Measurements from ENCODE around the gene PATE2. TPM values are rescaled to one million over a fixed set of nuclear protein-coding genes. Genes with fewer than 3 reads are reported as not detected.

The PATE2 gene
- total RNA-seq = under 1 TPM in 1 of 3 donors, not detected in 2; 0.22 TPM
- long read RNA-seq, donor 1 = 0 reads
- long read RNA-seq, donor 2 = 0 reads

DNA sequence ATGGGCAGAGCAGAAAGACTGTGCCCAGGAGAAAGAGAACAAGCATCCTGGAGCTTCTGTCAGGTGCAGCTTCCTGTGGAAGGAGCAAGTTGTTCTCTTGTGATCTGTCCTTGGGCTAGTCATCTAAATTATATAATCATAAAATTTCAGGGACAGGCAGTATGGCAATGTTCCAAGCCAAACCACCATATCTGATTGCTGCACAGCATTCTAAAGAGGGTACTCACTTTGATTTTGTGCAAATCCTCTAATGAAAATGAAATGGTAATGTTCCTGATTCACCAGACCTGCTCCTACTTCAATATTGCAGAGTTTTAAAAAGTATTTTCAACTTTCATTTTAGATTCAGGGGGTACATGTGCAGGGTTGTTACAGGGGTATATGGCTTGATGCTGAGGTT is at the start of gene PATE2:
PATE2 (minus strand) TSS at position 101 of the 400 bp plus-strand sequence; CDS start at position 46, 55 bp downstream.
- Histone ChIP-seq H3K4me1 (ENCODE audit: low read depth) (no peaks in the 10 kb centered on the region), H3K4me3 (no peak within 1 kb of the TSS), H3K9me3 (no peaks in the 10 kb centered on the region), H3K36me3 (ENCODE audit: low read depth) (no peaks in the 10 kb centered on the region)
- no peak for ATAC-seq
- no peak for DNase-seq
- TF ChIP-seq, protein P1, sequence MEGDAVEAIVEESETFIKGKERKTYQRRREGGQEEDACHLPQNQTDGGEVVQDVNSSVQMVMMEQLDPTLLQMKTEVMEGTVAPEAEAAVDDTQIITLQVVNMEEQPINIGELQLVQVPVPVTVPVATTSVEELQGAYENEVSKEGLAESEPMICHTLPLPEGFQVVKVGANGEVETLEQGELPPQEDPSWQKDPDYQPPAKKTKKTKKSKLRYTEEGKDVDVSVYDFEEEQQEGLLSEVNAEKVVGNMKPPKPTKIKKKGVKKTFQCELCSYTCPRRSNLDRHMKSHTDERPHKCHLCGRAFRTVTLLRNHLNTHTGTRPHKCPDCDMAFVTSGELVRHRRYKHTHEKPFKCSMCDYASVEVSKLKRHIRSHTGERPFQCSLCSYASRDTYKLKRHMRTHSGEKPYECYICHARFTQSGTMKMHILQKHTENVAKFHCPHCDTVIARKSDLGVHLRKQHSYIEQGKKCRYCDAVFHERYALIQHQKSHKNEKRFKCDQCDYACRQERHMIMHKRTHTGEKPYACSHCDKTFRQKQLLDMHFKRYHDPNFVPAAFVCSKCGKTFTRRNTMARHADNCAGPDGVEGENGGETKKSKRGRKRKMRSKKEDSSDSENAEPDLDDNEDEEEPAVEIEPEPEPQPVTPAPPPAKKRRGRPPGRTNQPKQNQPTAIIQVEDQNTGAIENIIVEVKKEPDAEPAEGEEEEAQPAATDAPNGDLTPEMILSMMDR (IDR thresholded peaks at IDR 0.05) = no peak
- intact Hi-C loops (cut with DNase I, micrococcal nuclease) = no loop called here

DNA sequence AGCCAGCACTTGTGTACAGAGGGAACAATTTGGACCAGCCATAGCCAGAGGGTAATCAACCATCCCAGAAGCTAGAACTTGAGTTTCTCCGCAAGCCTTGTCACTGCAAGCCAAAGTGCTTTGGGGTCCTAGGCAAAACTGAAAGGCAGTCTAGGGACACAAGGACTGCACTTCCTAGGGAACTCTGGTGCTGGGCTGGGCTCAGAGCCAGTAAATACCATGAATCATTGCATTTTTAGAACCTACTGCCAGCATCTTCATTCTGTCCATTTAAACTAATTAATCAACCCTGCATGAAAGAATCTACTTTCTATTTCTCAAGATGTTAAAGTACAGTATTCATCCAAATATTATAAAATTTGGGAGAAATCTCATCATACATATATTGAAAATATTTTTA is 29.3 kb upstream of the PATE2 start:
- Histone ChIP-seq H3K36me3 (ENCODE audit: low read depth) (no peaks in the 10 kb centered on the region), H3K4me3 (no peak overlapping the region), H3K9me3 (peaks cover 9% of the 10 kb centered on the region), H3K4me1 (ENCODE audit: low read depth) (no peaks in the 10 kb centered on the region)
- no peak for DNase-seq
- no peak for ATAC-seq
- intact Hi-C loops (cut with DNase I, micrococcal nuclease) = no loop called here
- TF ChIP-seq, protein P1 (IDR thresholded peaks at IDR 0.05) = no peak

DNA sequence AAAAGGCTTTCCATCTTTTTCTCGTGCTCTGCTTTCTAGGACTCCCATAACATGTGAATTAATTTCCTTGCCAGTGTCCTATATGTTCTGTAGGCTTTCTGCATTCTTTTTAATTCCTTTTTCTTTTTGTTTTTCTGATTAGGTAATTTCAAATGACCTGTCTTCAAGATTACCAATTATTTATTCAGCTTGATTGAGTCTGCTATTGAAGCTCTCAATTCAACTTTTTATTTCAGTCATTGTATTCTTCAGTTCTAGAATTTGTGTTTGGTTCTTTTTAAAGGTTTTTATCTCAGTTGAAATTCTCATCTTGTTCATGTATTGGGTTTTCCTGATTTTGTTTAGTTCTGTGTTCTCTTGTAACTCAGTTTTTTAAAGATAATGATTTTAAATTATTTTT is 23.8 kb upstream of the PATE2 start:
- ATAC-seq = no peak
- no peak overlapping the region for H3K4me3 ChIP-seq

DNA sequence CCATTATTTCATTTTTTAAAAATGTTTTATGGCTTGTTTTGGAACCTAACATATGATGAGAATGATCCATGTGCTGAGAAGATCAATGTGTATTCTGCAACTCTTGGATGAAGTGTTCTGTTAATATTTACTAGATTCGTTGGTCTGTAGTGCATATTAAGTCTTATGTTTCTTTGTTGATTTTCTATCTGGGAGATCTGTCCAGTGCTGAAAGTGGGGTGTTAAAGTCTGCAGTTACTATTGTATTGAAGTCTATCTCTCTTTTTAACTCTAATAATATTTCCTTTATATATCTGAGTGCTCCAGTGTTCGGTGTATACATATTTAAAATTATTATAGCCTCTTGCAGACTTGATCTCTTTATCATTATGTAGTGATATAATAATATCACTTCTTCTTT is 21.2 kb upstream of the PATE2 start:
- TF ChIP-seq, protein P1 (IDR thresholded peaks at IDR 0.05) = no peak
- intact Hi-C loops (cut with DNase I, micrococcal nuclease) = no loop called here
- H3K4me3 ChIP-seq = no peak overlapping the region
- ATAC-seq = no peak
- H3K4me1 ChIP-seq (ENCODE audit: low read depth) = no peaks in the 10 kb centered on the region
- no peak for DNase-seq
- H3K9me3 ChIP-seq = peaks cover 29% of the 10 kb centered on the region
- H3K36me3 ChIP-seq (ENCODE audit: low read depth) = no peaks in the 10 kb centered on the region

More for the DNA sequence above, 23.8 kb upstream of the PATE2 start:
- TF ChIP-seq, protein P1 (IDR thresholded peaks at IDR 0.05) = no peak
- H3K36me3 ChIP-seq (ENCODE audit: low read depth) = no peaks in the 10 kb centered on the region
- intact Hi-C loops (cut with DNase I, micrococcal nuclease) = no loop called here
- H3K9me3 ChIP-seq = peaks cover 27% of the 10 kb centered on the region
- DNase-seq = no peak
- H3K4me1 ChIP-seq (ENCODE audit: low read depth) = no peaks in the 10 kb centered on the region

DNA sequence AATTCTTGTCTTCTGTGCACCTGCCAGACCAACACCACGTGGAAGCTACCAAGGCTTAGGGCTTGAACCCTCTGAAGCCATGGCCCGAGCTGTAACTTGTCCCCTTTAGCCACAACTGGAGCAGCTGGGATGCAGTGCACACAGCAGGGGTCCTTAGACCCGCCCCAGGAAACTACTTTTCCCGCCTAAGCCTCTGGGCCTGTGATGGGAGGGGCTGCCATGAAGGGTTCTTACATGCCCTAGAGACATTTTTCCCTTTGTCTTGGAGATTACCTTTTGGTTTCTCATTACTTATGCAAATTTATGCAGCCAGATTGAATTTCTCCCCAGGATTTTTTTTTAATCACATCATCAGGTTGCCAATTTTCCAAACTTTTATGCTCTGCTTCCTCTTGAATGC is 19.0 kb upstream of the PATE2 start:
- Histone ChIP-seq H3K9me3 (peaks cover 18% of the 10 kb centered on the region), H3K4me3 (no peak overlapping the region), H3K4me1 (ENCODE audit: low read depth) (no peaks in the 10 kb centered on the region), H3K36me3 (ENCODE audit: low read depth) (no peaks in the 10 kb centered on the region)
- intact Hi-C loops (cut with DNase I, micrococcal nuclease) = no loop called here
- DNase-seq (no peak), ATAC-seq (no peak)
- TF ChIP-seq, protein P1 (IDR thresholded peaks at IDR 0.05) = no peak

DNA sequence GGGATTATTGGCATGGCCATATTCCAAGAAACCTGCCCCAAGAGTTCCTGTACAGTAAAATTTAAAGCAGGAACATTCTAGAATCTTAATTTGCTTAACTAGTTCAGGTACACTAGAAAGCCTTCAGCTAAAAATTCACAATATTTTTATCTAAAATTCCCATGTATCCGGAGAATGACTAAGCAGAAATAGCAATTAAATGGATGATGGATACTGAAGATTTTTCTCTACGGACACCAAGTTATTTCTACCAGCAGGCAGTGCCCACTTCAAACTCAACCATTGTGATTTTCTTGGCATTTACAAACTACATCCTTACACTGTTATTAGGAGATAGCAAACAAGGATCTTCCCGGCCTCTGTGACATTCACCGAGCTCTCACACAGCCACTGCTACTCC is 12.2 kb upstream of the PATE2 start:
- DNase-seq (no peak), ATAC-seq (no peak)
- intact Hi-C loops (cut with DNase I, micrococcal nuclease) = no loop called here
- no peaks in the 10 kb centered on the region for H3K4me1 ChIP-seq (ENCODE audit: low read depth)
- H3K9me3 ChIP-seq = no peaks in the 10 kb centered on the region
- H3K4me3 ChIP-seq = no peak overlapping the region
- TF ChIP-seq, protein P1 (IDR thresholded peaks at IDR 0.05) = no peak
- no peaks in the 10 kb centered on the region for H3K36me3 ChIP-seq (ENCODE audit: low read depth)
